Ovary (tissue), 3 donors: ENCODE data around the gene DISC1.

Experiments used
- EP300 ChIP-seq: sonication (generic); formaldehyde crosslinking; IDR thresholded peaks from one replicate; pipeline ENCODE4 v1.6.1; 2017; ENCODE audit warnings: antibody characterized with exemption
- TF ChIP-seq, protein P1 (sequence below), 3 donors: fragments of 450-650 bp in 2 of 3; fragments of 200-600 bp in 1 of 3; IDR thresholded peaks; one replicate each; pipeline versions ENCODE4 v1.5.1 to v1.8.0; 2016 to 2022; ENCODE audit warnings: antibody characterized with exemption in 3 of 3, mild to moderate bottlenecking in 1 of 3
- donor health status: DM: no; HTN: no; CAD: no.

DNA sequence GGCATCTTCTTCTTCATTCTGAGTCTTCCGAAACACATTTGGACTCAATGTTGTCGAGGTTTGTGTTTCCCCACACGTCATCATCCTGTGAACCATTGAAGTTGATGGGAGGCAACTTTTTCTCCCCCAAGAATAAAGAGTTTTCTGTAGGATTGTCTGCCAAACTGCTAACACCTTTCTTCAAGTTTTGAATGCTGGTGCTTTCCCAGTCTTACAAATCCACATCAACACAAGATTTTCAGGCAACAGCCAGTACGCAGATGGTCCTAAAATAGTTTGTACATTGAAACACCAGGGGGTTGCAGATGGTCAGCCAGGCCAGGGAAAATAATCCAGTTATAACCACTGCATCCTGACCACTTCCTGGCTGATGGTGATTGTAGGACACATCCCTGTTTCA is 187.9 kb downstream of the DISC1 start:
- TF ChIP-seq, protein P1, sequence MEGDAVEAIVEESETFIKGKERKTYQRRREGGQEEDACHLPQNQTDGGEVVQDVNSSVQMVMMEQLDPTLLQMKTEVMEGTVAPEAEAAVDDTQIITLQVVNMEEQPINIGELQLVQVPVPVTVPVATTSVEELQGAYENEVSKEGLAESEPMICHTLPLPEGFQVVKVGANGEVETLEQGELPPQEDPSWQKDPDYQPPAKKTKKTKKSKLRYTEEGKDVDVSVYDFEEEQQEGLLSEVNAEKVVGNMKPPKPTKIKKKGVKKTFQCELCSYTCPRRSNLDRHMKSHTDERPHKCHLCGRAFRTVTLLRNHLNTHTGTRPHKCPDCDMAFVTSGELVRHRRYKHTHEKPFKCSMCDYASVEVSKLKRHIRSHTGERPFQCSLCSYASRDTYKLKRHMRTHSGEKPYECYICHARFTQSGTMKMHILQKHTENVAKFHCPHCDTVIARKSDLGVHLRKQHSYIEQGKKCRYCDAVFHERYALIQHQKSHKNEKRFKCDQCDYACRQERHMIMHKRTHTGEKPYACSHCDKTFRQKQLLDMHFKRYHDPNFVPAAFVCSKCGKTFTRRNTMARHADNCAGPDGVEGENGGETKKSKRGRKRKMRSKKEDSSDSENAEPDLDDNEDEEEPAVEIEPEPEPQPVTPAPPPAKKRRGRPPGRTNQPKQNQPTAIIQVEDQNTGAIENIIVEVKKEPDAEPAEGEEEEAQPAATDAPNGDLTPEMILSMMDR (IDR thresholded peaks at IDR 0.05): no peak
- TF ChIP-seq EP300: no peak
